Omental fat pad (tissue), 4 donors: ENCODE results near the gene KANSL1L. TPM values are rescaled to one million over a fixed set of nuclear protein-coding genes. Genes with fewer than 3 reads are reported as not detected.

Source experiments
- ATAC-seq: fragments of 150-250 bp; one replicate; pipeline ENCODE4 v1.9.1; 2016; ENCODE audit warnings: mild to moderate bottlenecking, moderate library complexity; ENCODE audit not compliant: low FRiP score
- DNase-seq: peaks from one replicate; pipeline ENCODE4 v3.0.0-alpha.2; 2019; ENCODE audit warnings: low spot score
- total RNA-seq, 4 donors: library from RNA; depleted of rRNA; stranded (reverse); fragments of >200 nt; gene quantifications; one replicate each; pipeline ENCODE4 v1.1.0, GENCODE V29; 2016
- TF ChIP-seq, protein P1 (sequence below), 3 donors: fragments of 450-650 bp; IDR thresholded peaks; one replicate each; pipeline ENCODE4 v1.5.1; 2016 to 2017; ENCODE audit warnings: antibody characterized with exemption in 3 of 3, mild to moderate bottlenecking in 3 of 3, moderate library complexity in 2 of 3

The KANSL1L gene
- total RNA-seq, 4 donors from 2014 or later: 12.5 to 48.5 (median 24.4) TPM

GRCh38 chr2:210027608-210028007 lies 143.6 kb downstream of the KANSL1L start:
- ATAC-seq: no peak

DNA sequence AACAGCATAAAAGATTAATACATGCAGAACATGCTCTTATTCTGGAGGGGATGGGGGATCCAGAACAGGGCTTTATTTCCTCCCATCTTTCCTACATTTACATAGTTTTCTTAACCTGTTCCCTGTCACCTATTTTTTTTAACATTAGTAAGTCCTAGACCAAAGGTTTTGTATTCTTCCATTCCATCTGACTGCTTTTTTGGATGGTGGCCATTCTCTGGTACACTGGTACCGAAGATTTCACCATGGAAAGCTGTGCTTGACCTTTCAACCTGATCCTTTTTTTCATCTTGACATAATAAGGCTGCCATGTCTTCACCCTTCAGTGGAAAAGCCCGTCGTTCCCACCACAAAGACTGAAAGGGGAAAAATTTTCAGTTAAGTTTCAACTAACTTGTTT lies 148.4 kb downstream of the KANSL1L start:
- TF ChIP-seq, protein P1, sequence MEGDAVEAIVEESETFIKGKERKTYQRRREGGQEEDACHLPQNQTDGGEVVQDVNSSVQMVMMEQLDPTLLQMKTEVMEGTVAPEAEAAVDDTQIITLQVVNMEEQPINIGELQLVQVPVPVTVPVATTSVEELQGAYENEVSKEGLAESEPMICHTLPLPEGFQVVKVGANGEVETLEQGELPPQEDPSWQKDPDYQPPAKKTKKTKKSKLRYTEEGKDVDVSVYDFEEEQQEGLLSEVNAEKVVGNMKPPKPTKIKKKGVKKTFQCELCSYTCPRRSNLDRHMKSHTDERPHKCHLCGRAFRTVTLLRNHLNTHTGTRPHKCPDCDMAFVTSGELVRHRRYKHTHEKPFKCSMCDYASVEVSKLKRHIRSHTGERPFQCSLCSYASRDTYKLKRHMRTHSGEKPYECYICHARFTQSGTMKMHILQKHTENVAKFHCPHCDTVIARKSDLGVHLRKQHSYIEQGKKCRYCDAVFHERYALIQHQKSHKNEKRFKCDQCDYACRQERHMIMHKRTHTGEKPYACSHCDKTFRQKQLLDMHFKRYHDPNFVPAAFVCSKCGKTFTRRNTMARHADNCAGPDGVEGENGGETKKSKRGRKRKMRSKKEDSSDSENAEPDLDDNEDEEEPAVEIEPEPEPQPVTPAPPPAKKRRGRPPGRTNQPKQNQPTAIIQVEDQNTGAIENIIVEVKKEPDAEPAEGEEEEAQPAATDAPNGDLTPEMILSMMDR (IDR thresholded peaks at IDR 0.05): no peak
- no peak for DNase-seq
- no peak for ATAC-seq

More at GRCh38 chr2:210027608-210028007, 143.6 kb downstream of the KANSL1L start:
- DNase-seq: no peak
- TF ChIP-seq, protein P1 (IDR thresholded peaks at IDR 0.05): no peak

DNA sequence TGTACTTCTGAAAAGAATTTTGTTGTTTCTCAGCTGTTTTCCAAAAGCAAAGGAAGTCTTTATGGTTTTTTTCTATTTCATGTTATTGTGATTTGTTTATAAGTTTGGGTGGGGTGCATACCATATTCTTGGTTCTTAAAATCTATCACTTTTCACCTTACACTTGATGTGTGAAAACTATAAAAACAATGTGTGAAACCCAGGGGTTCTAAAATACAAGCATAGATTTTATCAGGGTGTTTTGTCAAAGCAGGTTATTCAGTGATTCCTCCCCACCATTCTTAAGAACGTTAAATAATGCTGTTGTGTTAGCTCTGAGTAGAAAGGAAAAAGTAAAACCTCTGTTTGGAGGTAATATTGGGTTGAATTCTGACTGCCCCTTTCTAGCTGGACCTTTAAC lies 151.1 kb downstream of the KANSL1L start:
- no peak for DNase-seq
- TF ChIP-seq, protein P1 (IDR thresholded peaks at IDR 0.05): no peak
- ATAC-seq: no peak

GRCh38 chr2:210009896-210010295 lies 161.3 kb downstream of the KANSL1L start:
- DNase-seq (no peak), ATAC-seq (no peak)

DNA sequence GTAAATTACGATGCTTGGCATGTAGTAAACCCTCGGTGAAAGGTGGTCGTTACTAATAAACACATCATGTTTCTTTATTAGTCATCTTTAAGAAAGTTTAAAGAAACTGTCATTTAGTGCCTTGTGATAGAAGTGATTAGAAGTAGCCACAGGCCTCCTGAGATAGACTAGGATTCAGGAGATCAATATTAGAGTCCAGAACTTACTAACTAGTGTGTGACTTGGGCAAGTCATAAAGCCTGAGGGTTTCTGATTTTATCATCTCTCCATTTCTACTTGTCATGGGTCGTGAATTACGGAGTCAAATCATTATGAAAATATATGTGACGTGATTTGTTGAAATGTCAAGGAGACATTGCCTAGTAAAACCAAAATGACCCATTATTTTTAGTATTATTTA lies 162.1 kb downstream of the KANSL1L start:
- ATAC-seq (no peak), DNase-seq (no peak)
- TF ChIP-seq, protein P1 (IDR thresholded peaks at IDR 0.05): no peak

More at GRCh38 chr2:210009896-210010295, 161.3 kb downstream of the KANSL1L start:
- TF ChIP-seq, protein P1 (IDR thresholded peaks at IDR 0.05): no peak

DNA sequence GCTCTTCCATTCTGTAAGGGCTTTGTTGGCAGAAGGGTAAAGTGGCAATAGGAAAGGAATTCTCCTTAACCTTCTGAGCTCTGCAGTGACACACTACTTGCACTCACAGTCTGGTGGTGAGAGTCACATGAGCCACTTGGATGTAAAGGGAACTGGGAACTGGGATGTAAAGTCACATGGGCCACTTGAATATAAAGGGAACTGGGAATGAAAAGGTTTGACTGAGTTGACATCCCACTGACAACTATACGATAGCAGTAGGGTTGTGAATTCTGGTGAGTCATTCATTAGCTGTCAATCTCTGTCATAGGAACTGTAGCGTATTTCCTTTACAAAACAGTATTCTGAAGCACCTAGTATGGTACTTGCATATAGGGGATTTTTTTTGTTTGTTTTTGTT lies 163.3 kb downstream of the KANSL1L start:
- TF ChIP-seq, protein P1 (IDR thresholded peaks at IDR 0.05): no peak
- ATAC-seq: no peak
- DNase-seq: no peak

- TF ChIP-seq, protein P1 (IDR thresholded peaks at IDR 0.05): no peak
Observed at GRCh38 chr2:210004881-210005280, 166.3 kb downstream of the KANSL1L start.

More at GRCh38 chr2:210004881-210005280, 166.3 kb downstream of the KANSL1L start:
- DNase-seq: no peak
- no peak for ATAC-seq
